Measurements from ENCODE around the gene PLEKHA3.
A peak's percentile ranks its signal among the peaks of the same experiment; 100 is the strongest.
"Not testable (repeated sequence)": the region's sequence is repeated elsewhere in the genome, so short reads cannot be mapped to it uniquely, and the experiment has no call there.

PLEKHA3 gene

DNA sequence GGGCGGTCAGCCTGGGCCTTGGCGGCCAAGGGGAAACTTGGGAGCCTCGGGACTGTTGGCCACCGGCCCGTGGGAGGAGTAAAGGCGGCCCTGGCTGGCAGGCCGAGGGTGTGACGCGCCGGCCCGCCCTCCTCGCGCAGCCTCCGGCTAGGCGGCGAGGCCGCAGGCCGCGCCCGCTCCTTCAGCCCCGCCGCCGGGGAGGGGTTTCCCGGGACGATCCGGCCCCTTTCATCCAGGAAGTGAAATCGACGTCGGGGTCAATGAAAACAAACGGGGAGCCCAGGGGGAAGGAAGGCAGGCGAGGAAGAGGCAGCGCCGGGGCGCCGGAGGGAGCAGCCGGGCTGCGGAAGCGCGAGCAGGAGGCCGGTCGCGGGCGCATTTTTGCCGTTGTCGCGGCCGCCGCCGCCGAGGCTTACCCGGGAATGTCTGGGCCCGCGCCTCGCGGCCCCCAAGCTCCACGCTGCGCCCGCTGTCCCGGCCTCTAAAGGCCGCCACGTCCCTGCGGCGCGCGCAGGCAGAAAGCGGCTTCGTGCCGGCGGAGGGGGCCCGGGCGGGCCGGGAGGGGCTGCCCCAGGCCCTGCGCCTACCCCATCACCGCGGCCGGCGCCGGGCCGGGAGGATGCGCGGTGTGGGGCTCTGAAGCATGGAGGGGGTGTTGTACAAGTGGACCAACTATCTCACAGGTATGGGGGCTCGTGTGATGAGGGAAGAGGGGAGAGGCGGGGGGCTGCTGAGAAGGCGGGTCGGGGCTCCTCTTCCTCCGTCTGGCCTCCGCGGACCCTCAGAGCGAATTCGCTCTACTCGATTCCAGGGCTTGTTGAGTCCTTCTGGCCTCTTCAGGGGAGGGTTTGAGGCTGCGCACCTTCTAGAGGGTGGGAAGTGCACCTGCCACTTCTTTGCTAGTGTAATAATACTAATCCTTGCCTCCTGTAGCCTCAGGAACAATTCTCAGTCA is at the start of gene PLEKHA3:
TSS of gene PLEKHA3 (plus strand) at position 231 of the 955 bp plus-strand sequence. CDS start at position 644, 413 bp downstream.
- DNase-seq (ENCODE audit: low spot score) = peak; percentile 95

DNA sequence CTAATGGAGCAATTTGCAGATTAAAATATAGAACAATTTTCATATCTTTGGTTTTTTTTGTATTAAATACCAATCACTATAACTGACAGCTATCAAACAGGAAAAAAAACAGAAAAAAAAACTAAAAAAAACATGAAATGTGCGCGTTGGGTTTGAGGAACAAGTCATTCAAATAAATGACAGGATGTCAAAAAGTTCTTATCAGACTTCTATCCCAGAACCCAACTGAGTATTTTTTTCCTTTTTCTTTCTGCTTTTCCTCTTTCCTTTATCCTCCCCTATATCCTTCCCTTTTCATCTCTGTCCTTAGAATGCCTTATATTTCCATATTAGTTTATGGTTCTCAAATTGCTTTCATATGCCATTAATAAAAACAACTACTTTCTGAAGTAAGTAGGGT is 43.6 kb upstream of the PLEKHA3 start:
- DNase-seq (ENCODE audit: low spot score) = no peak

DNA sequence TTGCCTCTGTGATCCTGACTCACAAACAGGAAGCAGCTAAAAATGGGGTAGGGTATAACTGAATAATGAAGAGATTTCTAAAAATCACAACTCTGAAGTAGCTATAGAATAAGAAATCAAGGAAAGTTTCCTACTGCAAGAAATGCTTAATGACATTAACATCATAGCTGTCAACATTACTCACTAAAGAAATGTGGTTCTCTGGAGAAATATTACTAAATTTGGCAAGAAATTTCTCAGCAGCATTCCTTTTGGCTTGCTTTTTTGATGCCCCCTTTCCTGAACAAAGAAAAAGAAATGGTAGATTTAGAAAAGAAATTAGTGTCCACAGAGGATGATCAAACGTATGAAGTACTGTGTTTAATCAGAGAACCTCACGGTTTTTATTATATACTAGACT is 38.8 kb upstream of the PLEKHA3 start:
- DNase-seq (ENCODE audit: low spot score) = no peak

DNA sequence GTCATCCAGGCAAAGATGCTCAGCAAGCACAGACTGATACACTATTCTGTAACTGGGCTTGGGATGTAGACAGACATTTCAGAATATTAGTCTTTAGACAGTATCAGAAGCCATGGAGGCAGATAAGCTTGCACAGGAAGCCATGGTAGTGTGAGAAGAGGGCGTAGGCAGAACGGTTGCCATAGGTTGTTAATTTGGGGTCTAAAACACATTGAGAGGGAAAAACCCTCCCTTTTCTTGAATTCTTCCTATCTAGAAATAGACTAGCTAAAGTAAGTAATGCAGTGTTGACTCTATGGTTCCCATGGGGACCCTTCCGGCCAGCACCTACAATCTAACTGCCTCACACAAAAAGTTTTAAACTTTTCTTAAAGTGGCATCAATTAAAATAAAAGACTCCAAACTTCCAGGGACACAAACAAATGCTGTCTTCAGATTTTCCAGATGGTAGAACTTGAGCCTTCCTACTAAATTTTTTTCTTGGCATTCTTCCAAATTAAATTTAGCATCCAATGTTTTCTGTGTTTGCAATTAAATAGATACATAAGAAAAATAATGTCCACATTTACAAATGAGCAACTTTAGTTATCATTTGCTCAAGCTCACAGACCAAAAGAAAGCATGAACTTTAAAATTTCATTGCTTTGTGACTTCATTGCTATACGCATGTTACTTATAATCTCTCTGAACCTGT is 31.1 kb upstream of the PLEKHA3 start:
- DNase-seq (ENCODE audit: low spot score) = no peak

DNA sequence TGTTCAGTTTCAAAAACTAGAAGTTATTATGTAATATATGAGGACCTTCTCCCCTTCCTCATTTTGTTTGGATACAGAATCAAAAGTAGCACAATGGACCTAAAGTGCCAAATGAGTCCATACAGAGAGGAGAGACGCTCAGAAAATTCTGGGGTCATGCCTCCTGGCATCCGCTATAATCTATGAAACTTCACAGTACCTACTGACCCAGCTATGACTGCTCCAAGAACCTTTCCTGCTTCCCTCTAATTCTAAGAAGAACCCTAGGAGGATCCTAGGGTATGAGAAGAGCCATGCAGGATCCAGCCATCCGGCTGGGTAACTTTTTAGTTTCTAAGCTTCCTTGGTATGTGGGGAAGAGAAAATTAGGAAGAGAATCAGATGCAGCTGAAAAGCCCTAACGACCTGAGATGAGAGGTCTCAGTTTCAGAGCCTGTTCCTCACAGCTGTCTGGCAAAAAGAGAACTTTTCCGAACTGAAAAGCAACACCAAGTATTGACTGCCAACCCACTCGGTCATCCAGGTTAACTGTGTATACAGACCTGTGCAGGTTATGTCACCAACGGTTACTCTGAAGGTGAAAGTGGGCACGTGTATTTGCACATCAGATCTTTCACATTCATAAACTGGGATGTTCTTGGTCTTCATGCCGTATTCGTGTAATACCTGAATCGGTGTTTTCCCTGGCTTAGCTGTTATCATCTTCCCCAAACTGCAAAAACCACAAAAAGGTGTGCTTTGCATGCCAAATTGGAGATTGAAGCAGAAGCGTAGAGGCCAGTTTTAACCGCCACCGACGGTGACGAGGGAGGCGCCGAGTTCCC is 30.3 kb upstream of the PLEKHA3 start:
- peak; percentile 7 for DNase-seq (ENCODE audit: low spot score)

DNA sequence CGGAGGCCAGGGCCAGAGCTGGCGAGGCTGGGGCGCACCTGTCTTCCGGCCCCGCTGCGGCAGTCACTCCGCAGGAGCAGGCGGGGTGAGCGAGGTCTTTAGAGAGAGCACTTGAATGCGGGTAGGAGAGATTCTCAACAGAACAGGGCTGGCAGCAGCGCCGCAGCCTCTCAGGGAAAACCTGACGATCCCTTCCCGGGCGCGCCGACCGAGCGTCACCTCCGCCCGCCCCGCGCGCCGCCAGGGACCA is 29.8 kb upstream of the PLEKHA3 start:
- no peak for DNase-seq (ENCODE audit: low spot score)

DNA sequence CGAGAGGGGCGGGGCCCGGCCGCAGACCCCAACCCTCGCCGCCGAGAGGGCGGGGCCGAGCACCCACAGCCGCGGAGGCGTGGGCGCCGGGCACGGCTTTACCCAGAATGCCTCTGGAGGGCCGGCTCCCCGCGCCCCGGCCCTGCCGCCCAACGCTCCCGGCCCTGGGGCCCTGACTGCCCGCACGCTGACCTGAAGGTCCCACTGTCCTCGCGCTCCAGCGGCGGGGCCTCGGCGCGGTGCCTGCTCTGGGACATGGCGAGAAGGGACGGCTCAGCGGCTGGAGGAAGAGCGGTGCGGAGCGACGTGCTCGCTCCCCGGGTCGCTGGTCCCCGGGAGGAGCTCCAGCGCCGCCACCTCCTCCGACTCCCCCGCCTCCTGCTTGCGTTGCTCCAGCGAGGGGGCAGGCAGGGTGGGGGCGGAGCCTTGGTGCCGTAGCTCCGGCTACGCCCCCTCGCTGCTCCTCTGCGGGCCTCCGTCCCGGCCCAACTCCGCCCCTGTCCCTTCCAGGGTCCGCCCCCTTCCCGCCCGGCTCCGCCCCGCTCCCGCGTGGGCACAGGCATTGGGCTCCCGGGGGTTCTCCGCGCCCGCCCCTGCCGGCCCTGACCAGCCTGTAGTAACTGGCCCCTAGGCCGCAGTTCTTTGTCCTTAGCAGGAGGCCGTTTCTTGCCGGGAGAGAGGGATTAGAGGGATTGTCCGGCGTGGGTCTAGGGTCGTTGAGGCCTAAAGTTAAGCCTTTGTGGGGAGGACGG is 29.3 kb upstream of the PLEKHA3 start, which contains the start of the genes PJVK and PRKRA:
TSS of gene PJVK (plus strand) at position 605 of the 752 bp plus-strand sequence. CDS start 2,032 bp downstream, outside the sequence.
TSS of gene PRKRA (minus strand) at position 402 of the 752 bp plus-strand sequence. CDS start at position 257, 145 bp downstream.
- DNase-seq (ENCODE audit: low spot score) = peak; percentile 99

DNA sequence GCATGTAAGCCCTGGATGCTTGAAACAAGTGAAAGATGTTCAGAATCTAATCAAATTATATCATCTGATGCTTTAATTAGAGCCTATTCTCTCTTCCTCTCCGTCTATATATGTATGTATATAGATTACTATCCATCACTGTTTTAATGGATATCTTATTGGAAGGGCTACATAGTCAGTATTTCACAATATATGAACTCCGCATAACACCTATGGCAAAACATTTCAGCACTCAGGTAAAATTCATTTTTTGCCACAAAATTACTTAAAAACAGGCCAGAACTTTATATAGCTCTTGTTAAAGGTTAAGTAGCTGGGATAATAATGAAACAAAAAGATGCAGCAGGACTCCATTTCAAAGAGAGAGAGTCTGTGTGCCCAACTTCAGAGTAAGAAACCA is 27.9 kb upstream of the PLEKHA3 start:
- no peak for DNase-seq (ENCODE audit: low spot score)

DNA sequence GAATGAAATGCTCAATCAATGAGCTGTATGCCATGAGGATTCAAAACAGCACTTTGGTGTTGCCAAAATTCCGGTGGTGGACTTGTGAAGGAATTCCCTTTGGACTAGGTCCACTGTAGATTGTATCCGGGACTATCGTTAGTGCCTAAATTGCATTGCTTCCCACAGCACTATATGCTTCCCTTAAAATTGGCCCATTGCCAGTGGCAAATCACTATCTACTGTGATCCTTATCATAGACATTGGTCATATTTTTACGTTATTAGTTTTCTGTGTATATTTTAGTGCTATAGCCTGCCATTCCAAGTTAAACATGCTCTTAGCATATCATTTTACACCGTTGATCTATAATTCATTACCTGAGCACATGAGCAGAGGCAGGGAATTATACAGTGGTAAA is 27.4 kb upstream of the PLEKHA3 start:
- no peak for DNase-seq (ENCODE audit: low spot score)

DNA sequence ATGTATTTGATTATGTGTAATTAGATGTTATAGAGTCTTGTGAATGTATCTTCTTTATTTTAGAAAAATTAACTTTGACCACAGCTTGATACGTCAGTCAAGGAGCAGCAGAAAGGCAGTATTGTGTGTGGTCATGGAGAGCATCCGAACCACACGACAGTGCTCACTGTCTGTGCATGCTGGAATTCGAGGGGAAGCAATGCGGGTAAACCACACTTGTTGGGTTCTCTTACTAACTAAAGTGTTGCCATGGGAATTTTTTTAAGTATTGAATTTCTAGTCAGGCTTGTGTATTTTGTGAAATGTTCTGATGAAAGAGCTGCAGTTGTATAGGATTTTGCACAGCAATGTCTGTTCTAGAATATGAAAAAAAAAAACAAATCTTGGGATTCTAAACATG is 24.3 kb upstream of the PLEKHA3 start:
- DNase-seq (ENCODE audit: low spot score) = no peak

DNA sequence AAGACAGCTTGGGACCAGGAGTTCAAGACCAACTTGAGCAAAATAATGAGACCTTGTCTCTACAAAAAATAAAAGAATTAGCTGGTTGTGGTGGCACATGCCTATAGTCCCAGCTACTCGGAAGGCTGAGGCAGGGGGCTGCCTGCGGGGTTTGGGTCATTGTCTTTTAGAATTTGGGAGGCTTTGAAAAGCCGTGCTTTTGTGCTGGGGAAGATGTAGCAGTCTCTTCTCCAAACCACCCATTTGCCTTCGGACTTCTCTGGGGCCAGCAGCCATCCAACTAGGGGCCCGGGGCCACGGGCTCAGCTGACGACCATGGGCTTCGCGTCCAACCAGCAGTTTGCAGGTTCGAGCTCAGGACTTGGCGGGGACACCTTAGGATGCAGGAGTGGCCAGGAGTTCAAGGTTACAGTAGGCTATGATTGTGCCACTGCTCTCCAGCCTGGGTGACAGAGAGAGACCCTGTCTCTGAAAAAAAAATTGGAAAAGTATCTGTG is 22.8 kb upstream of the PLEKHA3 start:
- no peak for DNase-seq (ENCODE audit: low spot score)

DNA sequence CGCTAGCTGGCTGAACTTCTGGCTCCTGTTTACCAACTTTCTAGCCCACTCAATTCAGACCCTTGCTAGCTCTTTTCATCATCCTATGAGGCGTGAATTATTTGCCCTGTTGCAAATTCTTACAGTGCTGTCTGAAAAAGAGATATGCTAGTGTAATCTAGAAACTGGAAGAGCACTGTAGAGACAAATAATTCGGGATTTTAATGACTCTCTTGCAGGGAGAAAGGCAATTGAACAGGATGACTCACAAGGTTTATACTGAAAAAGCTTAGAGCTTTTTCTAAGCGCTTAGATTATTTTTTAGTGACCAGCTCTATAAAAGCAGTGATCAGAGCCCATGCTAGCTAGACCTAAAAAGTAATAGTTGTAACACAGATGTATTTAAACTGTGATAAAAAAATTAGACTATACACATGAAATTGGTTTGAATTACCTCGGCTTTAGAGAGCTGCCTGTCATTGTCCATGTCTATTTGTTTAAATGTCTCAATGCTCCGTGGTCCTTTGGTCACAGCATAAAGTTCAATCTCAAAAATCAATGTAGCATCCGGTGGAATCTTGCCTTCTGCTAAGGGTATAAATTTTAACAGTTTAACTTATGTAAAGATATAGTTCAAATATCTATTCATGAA is 10.9 kb upstream of the PLEKHA3 start:
- DNase-seq (ENCODE audit: low spot score) = no peak

DNA sequence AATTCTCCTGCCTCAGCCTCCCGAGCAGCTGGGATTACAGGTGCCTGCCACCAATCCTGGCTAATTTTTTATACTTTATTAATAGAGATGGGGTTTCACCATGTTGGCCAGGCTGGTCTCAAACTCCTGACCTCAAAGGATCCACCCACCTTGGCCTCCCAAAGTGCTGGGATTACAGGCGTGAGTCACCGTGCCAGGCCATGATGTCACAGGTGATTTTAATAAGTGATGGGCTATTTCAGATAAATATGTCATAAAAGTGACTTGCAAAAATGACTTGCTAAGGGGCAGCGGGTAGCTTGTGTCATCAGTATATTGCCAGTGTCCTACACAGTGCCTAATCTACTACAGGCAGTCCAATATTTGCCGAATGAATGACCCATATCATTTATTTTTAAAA is 8.9 kb upstream of the PLEKHA3 start:
- not testable (repeated sequence) for DNase-seq (ENCODE audit: low spot score)

DNA sequence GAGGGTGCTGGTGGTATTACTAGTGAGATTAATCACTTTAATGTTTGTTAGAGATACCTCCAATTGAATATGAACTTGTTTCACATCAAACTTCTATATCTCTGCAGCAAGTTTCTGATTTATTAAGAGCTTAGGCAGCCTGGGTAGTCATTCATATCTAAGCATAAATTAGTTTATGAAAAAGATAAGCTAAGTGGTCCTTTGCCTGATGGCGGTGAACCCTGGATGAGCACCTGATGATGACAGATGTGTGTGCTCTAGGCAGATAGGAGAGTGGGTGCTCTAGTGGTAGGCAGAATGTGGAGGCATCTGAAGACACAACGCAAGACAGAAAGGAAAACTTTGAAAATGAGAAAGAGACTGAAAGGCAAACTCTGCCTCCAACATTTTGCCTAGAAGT is 6.9 kb upstream of the PLEKHA3 start:
- no peak for DNase-seq (ENCODE audit: low spot score)

DNA sequence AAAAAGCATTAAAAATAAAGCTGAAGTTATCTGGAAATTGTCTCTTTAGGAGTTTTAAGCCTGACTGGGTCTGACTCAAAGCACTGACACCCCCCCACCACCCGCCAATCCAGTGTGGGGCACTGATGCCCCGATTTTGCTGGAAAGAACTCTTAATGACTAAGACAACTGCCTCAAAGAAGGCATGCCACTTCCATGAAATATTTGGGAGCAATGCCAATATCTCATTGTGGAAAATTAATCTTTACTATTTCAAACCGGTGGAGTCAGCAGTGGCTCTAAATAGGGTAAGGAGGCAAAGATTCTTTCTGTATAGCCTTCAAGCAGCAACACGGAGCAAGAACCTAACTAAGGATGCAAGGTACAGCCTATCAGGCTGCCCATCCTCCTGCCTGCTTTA is 6.3 kb upstream of the PLEKHA3 start:
- no peak for DNase-seq (ENCODE audit: low spot score)

DNA sequence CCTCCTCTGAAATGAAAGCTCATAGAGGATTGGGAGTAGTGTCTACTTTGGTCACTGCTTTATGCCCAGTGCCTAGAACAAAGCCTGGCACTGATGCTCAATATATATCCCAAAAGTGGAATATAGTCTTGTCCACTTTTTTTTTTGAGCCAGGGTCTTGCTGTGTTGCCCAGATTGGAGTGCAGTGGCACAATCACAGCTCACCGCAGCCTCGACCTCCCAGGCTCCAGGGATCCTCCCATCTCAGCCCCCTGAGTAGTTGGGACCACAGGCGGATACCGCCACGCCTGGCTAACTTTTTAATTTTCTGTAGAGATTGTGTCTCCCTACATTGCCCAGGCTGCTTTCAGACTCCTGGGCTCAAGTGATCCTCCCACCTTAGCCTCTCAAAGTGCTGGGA is 5.7 kb upstream of the PLEKHA3 start:
- DNase-seq (ENCODE audit: low spot score) = no peak

DNA sequence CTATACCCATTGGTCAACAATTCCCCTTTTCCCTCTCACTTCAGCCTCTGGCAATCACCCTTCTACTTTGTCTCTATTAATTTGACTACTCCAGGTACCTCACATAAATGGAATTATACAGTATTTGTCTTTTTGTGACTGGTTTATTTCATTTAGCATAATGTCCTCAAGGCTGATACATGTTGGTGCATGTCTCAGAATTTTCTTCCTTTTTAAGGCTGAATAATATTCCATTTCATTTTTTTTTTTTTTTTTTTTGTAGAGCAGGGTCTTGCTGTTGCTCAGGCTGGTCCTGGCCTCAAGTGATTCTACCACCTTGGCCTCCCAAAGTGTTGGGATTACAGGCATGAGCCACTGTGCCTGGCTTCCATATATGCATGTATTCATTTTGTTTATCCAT is 3.8 kb upstream of the PLEKHA3 start:
- DNase-seq (ENCODE audit: low spot score) = no peak

DNA sequence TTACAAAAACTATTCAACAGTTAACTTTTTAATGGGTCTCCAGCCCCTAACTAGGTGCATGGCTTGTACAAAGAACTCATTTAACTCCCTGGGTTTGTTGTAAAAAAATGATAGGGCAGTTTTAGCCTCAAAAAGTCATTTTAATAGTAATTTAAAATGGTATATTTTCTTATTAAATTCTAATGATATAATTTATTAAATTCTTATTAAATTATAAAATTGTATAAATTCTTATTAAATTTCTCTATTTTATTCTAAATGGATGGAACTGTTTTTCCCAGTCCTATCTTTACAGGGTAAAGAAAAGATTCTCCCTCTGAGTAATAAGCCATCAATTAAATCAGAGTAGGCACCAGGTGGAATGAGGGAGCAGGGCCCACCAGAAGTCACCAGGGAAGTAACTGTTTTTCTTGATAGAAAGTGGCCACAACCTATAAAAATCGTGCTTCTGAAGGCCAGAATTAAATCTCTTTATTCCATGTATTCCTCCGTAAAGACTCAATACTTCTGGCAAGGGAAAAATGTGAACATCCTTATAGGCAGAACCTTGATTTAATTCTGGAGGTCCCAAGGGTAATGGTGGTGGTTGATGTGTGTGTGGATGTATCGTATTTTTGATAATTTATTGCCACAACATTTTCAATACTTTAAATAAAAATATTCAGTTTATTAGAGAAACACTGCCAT is 2.7 kb upstream of the PLEKHA3 start:
- no peak for DNase-seq (ENCODE audit: low spot score)

DNA sequence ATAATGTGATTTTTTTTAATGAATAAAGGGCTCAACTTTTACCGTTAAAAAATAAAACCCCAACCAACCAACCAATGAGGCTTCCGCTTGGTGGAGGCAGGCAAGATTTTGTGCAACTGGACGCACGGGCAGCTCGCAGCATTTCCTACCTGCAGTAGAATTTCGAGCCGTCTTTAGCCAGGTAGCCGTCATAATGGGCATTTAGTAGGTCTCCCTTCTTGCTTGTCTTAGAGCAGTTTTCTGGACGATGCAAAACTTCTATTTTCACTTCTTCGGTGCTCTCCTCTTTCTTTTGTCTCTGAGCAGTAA is 2.2 kb upstream of the PLEKHA3 start:
- DNase-seq (ENCODE audit: low spot score) = no peak

DNA sequence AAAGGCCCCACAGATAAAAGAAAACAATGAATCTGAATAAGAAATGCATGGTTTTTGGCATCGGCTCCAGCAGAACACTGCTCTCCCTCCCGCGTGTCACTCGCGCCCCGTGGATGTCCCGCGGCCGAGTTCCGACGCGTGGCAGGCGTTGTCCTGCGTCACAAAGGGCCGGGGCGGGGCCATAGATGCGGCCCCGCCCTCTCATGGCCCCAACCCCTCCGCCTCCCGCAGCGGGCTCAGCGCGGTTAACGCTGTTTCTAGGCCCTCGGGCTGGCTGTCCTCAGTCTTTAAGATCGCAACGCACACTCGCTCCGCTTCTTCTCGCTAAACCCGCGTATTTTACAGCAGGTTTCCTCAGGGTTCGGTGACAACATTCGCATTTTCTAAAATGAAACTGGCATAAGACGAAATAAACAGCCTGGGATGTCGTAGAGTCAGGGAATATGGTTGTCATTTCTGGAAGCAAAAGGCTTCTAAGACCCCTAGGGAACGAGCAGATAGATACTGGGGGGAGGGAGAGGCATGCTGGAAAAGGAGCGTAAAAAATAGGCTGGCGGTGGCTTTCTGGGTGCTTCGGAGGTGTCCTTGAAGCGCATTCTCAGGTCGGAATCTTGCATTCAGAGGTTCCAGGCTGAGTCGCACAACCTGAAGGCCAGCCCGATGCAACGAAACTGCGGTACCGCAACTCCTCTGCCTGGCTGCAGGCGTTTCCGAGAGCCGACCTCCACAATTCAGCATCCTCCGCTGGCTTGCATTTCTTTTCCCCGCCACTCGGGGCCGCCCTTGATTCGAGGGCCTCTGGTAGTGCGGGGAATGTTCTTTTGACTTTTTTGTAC is 1.6 kb upstream of the PLEKHA3 start, which contains the start of gene FKBP7:
TSS of gene FKBP7 (minus strand) at position 162 of the 836 bp plus-strand sequence. CDS start at position 61, 101 bp downstream.
- peak; percentile 94 for DNase-seq (ENCODE audit: low spot score)
